B cell (primary cell): ENCODE measurements around the gene MORN4.

Source experiments
- CTCF ChIP-seq: fragments of 200-600 bp; IDR thresholded peaks from one replicate; pipeline ENCODE4 v1.8.0; 2022; ENCODE audit warnings: antibody characterized with exemption, mild to moderate bottlenecking
- EZH2 ChIP-seq: IDR thresholded peaks from 2 replicates; pipeline ENCODE4 v1.6.1; 2012; ENCODE audit warnings: borderline replicate concordance, low read depth, mild to moderate bottlenecking, moderate library complexity, low read length; ENCODE audit not compliant: insufficient read depth, poor library complexity, severe bottlenecking

GRCh38 chr10:97597778-97598177 is 35.5 kb downstream of the MORN4 start:
- TF ChIP-seq EZH2 = no peak
- TF ChIP-seq CTCF = no peak
